H1 (cell line): ENCODE data around the gene DUSP12.

ENCODE experiments used
- CBX8 ChIP-seq: fragments of 300-800, 300-1000 bp; sonication (generic); IDR thresholded peaks from 2 replicates; pipeline ENCODE4 v1.7.1; 2016; ENCODE audit warnings: low read depth, low read length, borderline replicate concordance
- CHD1 ChIP-seq: IDR thresholded peaks from 2 replicates; pipeline ENCODE4 v1.6.1; 2012; ENCODE audit warnings: low read depth, low read length, improper control_type of control experiment
- FOSL1 ChIP-seq: IDR thresholded peaks from 2 replicates; pipeline ENCODE4 v1.6.1; 2011; ENCODE audit warnings: mild to moderate bottlenecking, low read depth, low read length, moderate library complexity; ENCODE audit not compliant: insufficient read depth
- GABPA ChIP-seq: IDR thresholded peaks from 2 replicates; pipeline ENCODE4 v1.6.1; 2011; ENCODE audit warnings: mild to moderate bottlenecking, low read length, moderate library complexity, borderline replicate concordance; ENCODE audit not compliant: insufficient read depth
- HDAC6 ChIP-seq: IDR thresholded peaks from one replicate; pipeline ENCODE4 v1.7.1; 2012; ENCODE audit warnings: low read depth, mild to moderate bottlenecking, inconsistent platforms, low read length, moderate library complexity
- KDM1A ChIP-seq: fragments of 200-600, 300-600 bp; sonication (generic); IDR thresholded peaks from 2 replicates; pipeline ENCODE4 v1.7.1; 2016; ENCODE audit warnings: mild to moderate bottlenecking, low read length, borderline replicate concordance
- POLR2A ChIP-seq, 2 experiments: IDR thresholded peaks; 1 replicate in 1 of 2; 2 replicates in 1 of 2; pipeline ENCODE4 v1.6.1; 2011; ENCODE audit warnings: low read depth in 2 of 2, low read length in 2 of 2, mild to moderate bottlenecking in 2 of 2; ENCODE audit errors: control extremely low read depth in 1 of 2
- POLR2AphosphoS5 ChIP-seq: IDR thresholded peaks from 2 replicates; pipeline ENCODE4 v1.6.1; 2011; ENCODE audit warnings: low read depth, low read length
- RBBP5 ChIP-seq: IDR thresholded peaks from 2 replicates; pipeline ENCODE4 v1.7.1; 2012; ENCODE audit warnings: low read depth, mild to moderate bottlenecking, inconsistent platforms, low read length, moderate library complexity, borderline replicate concordance
- SIX5 ChIP-seq: IDR thresholded peaks from 2 replicates; pipeline ENCODE4 v1.6.1; 2011; ENCODE audit warnings: mild to moderate bottlenecking, low read depth, low read length
- SP2 ChIP-seq: IDR thresholded peaks from 2 replicates; pipeline ENCODE4 v1.6.1; 2012; ENCODE audit warnings: mild to moderate bottlenecking, low read length, inconsistent platforms
- TF ChIP-seq, protein P1 (sequence below), 3 experiments: IDR thresholded peaks; 1 replicate in 2 of 3; 2 replicates in 1 of 3; pipeline versions ENCODE4 v1.5.1 to v1.6.1; 2011; ENCODE audit warnings: low read length in 3 of 3, mild to moderate bottlenecking in 3 of 3, inconsistent platforms in 2 of 3, low read depth in 1 of 3, moderate library complexity in 1 of 3; ENCODE audit not compliant: insufficient read depth in 1 of 3; ENCODE audit errors: control extremely low read depth in 1 of 3
- TF ChIP-seq, protein P2 (sequence below): IDR thresholded peaks from 2 replicates; pipeline ENCODE4 v1.6.1; 2012; ENCODE audit warnings: low read length, inconsistent platforms

DNA sequence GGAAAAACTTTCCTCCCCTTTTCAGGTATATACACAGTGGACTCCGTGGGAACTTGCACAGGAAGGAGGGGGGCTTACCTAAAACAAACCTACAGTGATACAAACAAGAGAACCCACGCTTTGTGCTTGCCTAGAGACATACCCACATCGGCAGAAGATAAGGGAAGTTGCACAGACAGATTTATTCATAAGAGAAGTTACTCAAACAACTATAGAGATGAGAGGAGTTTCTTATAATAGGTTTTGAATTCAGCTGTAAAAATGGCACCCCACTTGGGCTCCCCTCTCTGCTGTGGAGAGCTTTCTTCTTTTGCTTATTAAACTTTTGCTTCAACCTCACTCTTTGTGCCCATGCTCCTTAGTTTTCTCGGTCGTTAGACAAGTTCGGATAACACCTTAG, 1.8 kb upstream of the DUSP12 start:
- TF ChIP-seq, protein P1, sequence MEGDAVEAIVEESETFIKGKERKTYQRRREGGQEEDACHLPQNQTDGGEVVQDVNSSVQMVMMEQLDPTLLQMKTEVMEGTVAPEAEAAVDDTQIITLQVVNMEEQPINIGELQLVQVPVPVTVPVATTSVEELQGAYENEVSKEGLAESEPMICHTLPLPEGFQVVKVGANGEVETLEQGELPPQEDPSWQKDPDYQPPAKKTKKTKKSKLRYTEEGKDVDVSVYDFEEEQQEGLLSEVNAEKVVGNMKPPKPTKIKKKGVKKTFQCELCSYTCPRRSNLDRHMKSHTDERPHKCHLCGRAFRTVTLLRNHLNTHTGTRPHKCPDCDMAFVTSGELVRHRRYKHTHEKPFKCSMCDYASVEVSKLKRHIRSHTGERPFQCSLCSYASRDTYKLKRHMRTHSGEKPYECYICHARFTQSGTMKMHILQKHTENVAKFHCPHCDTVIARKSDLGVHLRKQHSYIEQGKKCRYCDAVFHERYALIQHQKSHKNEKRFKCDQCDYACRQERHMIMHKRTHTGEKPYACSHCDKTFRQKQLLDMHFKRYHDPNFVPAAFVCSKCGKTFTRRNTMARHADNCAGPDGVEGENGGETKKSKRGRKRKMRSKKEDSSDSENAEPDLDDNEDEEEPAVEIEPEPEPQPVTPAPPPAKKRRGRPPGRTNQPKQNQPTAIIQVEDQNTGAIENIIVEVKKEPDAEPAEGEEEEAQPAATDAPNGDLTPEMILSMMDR (IDR thresholded peaks at IDR 0.05; ENCODE audit: control extremely low read depth in 1 of 3, insufficient read depth in 1 of 3, low read depth in 1 of 3, low read length in 3 of 3), result no peak
- no peak for TF ChIP-seq GABPA
- TF ChIP-seq POLR2A (IDR thresholded peaks at IDR 0.05; ENCODE audit: control extremely low read depth in 1 of 2, low read depth in 2 of 2, low read length in 2 of 2), result no peak
- TF ChIP-seq RBBP5, result no peak
- TF ChIP-seq, protein P2, sequence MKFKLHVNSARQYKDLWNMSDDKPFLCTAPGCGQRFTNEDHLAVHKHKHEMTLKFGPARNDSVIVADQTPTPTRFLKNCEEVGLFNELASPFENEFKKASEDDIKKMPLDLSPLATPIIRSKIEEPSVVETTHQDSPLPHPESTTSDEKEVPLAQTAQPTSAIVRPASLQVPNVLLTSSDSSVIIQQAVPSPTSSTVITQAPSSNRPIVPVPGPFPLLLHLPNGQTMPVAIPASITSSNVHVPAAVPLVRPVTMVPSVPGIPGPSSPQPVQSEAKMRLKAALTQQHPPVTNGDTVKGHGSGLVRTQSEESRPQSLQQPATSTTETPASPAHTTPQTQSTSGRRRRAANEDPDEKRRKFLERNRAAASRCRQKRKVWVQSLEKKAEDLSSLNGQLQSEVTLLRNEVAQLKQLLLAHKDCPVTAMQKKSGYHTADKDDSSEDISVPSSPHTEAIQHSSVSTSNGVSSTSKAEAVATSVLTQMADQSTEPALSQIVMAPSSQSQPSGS, result no peak
- no peak for TF ChIP-seq POLR2AphosphoS5
- TF ChIP-seq KDM1A, result no peak
- TF ChIP-seq CBX8, result no peak
- no peak for TF ChIP-seq HDAC6
- TF ChIP-seq CHD1, result no peak
- no peak for TF ChIP-seq FOSL1
- TF ChIP-seq SIX5, result no peak
- TF ChIP-seq SP2, result no peak
